K562 (cell line): ENCODE data around the gene PPP4C.

Experiments used
- EGR1 ChIP-seq: fragments of 450-650 bp; conservative IDR thresholded peaks from 2 replicates; pipeline ENCODE4 v1.6.1; 2017; ENCODE audit warnings: mild to moderate bottlenecking
- SIN3A ChIP-seq, 2 experiments: fragments of 150-350 bp in 1 of 2; IDR thresholded peaks; 2 replicates each; pipeline ENCODE4 v1.6.1; 2011 to 2016; ENCODE audit warnings: borderline replicate concordance in 2 of 2, low read depth in 2 of 2, low read length in 2 of 2, mild to moderate bottlenecking in 2 of 2, moderate library complexity in 2 of 2; ENCODE audit not compliant: control insufficient read depth in 1 of 2
- SREBF2 ChIP-seq: sonication (generic); formaldehyde crosslinking; IDR thresholded peaks from 2 replicates; pipeline ENCODE4 v1.4.0; 2020; ENCODE audit warnings: mild to moderate bottlenecking, missing genetic modification reagents
- SRSF7 ChIP-seq: fragments of 200-400 bp; formaldehyde crosslinking; optimal IDR thresholded peaks from 2 replicates; pipeline ENCODE3; 2017; ENCODE audit warnings: mild to moderate bottlenecking, low read depth, low read length
- TF ChIP-seq, protein P1 (sequence below): fragments of 450-650 bp; IDR thresholded peaks from 2 replicates; pipeline ENCODE4 v1.6.1; 2017; ENCODE audit warnings: antibody characterized with exemption, mild to moderate bottlenecking
- TF ChIP-seq, protein P2 (sequence below): fragments of 450-650 bp; IDR thresholded peaks from 2 replicates; pipeline ENCODE4 v1.6.1; 2016; ENCODE audit warnings: low read depth
- TF ChIP-seq, protein P3 (sequence below), 3 experiments: IDR thresholded peaks in 2 of 3; conservative IDR thresholded peaks in 1 of 3; 2 replicates each; pipeline ENCODE4 v1.5.1; 2011 to 2012; ENCODE audit warnings: low read length in 3 of 3, mild to moderate bottlenecking in 3 of 3, control low read depth in 2 of 3, improper control_type of control experiment in 1 of 3, inconsistent platforms in 1 of 3, low read depth in 1 of 3, mixed read lengths in 1 of 3, moderate library complexity in 1 of 3; ENCODE audit not compliant: insufficient read depth in 2 of 3
- TF ChIP-seq, protein P4 (sequence below): sonication (generic); formaldehyde crosslinking; IDR thresholded peaks from 2 replicates; pipeline ENCODE4 v1.8.1; 2023; ENCODE audit warnings: mild to moderate bottlenecking, missing genetic modification reagents

DNA sequence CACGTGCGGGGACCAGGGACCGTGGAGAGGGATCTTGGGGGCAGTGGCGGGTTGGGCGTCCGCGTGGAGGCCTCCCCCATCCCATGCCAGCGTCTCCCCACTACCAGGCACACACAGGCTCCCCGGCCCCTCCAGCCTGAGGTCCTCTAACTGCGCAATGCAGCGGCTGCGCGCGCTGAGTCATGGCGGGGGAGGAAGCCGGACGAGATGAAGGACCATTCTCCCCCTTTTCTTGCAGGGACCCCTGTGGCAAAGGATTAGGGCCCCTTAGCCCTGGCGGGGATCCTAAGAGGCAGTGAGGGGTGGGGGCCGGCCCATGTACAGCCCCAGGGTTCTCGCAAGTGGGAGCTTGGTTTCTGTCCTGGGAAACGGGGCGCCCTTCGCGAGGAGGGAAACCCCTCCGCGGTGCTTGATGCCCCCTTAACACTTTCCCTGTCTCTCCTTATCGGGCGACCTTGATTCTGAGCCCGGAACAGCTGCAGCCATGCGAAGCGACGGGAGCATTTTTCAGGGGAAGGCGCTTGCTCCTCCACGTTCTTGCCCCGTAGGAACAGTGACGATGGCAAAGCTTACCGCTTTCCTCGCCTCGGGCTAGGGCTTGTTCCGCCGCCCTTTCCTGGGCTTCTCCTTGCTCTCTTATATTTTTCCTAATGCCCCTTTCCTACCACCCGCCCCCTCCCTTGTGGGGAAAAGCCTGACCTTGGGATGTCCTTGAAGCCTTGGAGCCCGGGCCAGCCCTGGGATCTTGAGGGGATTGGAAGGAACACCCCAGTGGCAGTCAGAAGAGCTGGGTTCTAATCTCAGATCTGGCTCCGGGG lies 9.6 kb upstream of the PPP4C start:
- TF ChIP-seq, protein P1, sequence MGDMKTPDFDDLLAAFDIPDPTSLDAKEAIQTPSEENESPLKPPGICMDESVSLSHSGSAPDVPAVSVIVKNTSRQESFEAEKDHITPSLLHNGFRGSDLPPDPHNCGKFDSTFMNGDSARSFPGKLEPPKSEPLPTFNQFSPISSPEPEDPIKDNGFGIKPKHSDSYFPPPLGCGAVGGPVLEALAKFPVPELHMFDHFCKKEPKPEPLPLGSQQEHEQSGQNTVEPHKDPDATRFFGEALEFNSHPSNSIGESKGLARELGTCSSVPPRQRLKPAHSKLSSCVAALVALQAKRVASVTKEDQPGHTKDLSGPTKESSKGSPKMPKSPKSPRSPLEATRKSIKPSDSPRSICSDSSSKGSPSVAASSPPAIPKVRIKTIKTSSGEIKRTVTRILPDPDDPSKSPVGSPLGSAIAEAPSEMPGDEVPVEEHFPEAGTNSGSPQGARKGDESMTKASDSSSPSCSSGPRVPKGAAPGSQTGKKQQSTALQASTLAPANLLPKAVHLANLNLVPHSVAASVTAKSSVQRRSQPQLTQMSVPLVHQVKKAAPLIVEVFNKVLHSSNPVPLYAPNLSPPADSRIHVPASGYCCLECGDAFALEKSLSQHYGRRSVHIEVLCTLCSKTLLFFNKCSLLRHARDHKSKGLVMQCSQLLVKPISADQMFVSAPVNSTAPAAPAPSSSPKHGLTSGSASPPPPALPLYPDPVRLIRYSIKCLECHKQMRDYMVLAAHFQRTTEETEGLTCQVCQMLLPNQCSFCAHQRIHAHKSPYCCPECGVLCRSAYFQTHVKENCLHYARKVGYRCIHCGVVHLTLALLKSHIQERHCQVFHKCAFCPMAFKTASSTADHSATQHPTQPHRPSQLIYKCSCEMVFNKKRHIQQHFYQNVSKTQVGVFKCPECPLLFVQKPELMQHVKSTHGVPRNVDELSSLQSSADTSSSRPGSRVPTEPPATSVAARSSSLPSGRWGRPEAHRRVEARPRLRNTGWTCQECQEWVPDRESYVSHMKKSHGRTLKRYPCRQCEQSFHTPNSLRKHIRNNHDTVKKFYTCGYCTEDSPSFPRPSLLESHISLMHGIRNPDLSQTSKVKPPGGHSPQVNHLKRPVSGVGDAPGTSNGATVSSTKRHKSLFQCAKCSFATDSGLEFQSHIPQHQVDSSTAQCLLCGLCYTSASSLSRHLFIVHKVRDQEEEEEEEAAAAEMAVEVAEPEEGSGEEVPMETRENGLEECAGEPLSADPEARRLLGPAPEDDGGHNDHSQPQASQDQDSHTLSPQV, result no peak
- peak; percentile 80 for TF ChIP-seq EGR1
- no peak for TF ChIP-seq SREBF2 (CRISPR knock-in tag)
- TF ChIP-seq, protein P2, sequence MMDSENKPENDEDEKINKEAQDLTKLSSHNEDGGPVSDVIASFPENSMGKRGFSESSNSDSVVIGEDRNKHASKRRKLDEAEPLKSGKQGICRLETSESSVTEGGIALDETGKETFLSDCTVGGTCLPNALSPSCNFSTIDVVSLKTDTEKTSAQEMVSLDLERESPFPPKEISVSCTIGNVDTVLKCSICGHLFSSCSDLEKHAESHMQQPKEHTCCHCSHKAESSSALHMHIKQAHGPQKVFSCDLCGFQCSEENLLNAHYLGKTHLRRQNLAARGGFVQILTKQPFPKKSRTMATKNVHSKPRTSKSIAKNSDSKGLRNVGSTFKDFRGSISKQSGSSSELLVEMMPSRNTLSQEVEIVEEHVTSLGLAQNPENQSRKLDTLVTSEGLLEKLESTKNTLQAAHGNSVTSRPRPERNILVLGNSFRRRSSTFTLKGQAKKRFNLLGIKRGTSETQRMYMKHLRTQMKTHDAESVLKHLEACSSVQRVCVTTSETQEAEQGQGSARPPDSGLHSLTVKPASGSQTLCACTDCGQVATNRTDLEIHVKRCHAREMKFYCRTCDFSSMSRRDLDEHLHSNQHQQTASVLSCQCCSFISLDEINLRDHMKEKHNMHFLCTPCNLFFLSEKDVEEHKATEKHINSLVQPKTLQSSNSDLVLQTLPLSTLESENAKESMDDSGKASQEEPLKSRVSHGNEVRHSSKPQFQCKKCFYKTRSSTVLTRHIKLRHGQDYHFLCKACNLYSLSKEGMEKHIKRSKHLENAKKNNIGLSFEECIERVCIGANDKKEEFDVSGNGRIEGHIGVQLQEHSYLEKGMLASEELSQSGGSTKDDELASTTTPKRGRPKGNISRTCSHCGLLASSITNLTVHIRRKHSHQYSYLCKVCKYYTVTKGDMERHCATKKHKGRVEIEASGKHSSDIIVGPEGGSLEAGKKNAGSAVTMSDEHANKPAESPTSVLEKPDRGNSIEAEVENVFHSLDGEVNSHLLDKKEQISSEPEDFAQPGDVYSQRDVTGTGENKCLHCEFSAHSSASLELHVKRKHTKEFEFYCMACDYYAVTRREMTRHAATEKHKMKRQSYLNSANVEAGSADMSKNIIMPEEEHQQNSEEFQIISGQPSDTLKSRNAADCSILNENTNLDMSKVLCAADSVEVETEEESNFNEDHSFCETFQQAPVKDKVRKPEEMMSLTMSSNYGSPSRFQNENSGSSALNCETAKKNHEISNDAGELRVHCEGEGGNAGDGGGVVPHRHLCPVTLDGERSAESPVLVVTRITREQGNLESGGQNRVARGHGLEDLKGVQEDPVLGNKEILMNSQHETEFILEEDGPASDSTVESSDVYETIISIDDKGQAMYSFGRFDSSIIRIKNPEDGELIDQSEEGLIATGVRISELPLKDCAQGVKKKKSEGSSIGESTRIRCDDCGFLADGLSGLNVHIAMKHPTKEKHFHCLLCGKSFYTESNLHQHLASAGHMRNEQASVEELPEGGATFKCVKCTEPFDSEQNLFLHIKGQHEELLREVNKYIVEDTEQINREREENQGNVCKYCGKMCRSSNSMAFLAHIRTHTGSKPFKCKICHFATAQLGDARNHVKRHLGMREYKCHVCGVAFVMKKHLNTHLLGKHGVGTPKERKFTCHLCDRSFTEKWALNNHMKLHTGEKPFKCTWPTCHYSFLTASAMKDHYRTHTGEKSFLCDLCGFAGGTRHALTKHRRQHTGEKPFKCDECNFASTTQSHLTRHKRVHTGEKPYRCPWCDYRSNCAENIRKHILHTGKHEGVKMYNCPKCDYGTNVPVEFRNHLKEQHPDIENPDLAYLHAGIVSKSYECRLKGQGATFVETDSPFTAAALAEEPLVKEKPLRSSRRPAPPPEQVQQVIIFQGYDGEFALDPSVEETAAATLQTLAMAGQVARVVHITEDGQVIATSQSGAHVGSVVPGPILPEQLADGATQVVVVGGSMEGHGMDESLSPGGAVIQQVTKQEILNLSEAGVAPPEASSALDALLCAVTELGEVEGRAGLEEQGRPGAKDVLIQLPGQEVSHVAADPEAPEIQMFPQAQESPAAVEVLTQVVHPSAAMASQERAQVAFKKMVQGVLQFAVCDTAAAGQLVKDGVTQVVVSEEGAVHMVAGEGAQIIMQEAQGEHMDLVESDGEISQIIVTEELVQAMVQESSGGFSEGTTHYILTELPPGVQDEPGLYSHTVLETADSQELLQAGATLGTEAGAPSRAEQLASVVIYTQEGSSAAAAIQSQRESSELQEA, result no peak
- TF ChIP-seq, protein P3, sequence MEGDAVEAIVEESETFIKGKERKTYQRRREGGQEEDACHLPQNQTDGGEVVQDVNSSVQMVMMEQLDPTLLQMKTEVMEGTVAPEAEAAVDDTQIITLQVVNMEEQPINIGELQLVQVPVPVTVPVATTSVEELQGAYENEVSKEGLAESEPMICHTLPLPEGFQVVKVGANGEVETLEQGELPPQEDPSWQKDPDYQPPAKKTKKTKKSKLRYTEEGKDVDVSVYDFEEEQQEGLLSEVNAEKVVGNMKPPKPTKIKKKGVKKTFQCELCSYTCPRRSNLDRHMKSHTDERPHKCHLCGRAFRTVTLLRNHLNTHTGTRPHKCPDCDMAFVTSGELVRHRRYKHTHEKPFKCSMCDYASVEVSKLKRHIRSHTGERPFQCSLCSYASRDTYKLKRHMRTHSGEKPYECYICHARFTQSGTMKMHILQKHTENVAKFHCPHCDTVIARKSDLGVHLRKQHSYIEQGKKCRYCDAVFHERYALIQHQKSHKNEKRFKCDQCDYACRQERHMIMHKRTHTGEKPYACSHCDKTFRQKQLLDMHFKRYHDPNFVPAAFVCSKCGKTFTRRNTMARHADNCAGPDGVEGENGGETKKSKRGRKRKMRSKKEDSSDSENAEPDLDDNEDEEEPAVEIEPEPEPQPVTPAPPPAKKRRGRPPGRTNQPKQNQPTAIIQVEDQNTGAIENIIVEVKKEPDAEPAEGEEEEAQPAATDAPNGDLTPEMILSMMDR (IDR thresholded peaks at IDR 0.05 in 2 of 3, conservative IDR thresholded peaks at IDR 0.05 in 1 of 3; ENCODE audit: insufficient read depth in 2 of 3, low read depth in 1 of 3, low read length in 3 of 3), result no peak
- TF ChIP-seq SIN3A (IDR thresholded peaks at IDR 0.05; ENCODE audit: borderline replicate concordance in 2 of 2, control insufficient read depth in 1 of 2, low read depth in 2 of 2, low read length in 2 of 2), result peak in 1 of 2 experiments; percentile 37; a peak in 2 of 4 replicates
- TF ChIP-seq, protein P4, sequence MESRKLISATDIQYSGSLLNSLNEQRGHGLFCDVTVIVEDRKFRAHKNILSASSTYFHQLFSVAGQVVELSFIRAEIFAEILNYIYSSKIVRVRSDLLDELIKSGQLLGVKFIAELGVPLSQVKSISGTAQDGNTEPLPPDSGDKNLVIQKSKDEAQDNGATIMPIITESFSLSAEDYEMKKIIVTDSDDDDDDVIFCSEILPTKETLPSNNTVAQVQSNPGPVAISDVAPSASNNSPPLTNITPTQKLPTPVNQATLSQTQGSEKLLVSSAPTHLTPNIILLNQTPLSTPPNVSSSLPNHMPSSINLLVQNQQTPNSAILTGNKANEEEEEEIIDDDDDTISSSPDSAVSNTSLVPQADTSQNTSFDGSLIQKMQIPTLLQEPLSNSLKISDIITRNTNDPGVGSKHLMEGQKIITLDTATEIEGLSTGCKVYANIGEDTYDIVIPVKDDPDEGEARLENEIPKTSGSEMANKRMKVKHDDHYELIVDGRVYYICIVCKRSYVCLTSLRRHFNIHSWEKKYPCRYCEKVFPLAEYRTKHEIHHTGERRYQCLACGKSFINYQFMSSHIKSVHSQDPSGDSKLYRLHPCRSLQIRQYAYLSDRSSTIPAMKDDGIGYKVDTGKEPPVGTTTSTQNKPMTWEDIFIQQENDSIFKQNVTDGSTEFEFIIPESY (CRISPR knock-in tag), result no peak
- TF ChIP-seq SRSF7, result no peak
